Neutrophil (primary cell): ENCODE measurements around the gene MIB1.

Source experiments
- H3K27ac ChIP-seq: fragments of 200-600 bp; sonication (generic); 2 replicates; pipeline ENCODE4 v1.5.1; 2016; ENCODE audit warnings: mild to moderate bottlenecking, moderate library complexity
- H3K27me3 ChIP-seq: fragments of 200-600 bp; sonication (generic); 2 replicates; pipeline ENCODE4 v1.6.0; 2016; ENCODE audit warnings: mild to moderate bottlenecking
- H3K36me3 ChIP-seq: fragments of 200-600 bp; sonication (generic); 2 replicates; pipeline ENCODE4 v1.5.1; 2017
- H3K4me1 ChIP-seq, 2 experiments: fragments of 200-600 bp in 1 of 2; sonication (generic) in 1 of 2; 1 replicate in 1 of 2; 2 replicates in 1 of 2; pipeline versions ENCODE4 v1.5.1 to v1.6.1; 2013 to 2016; ENCODE audit warnings: low read depth in 1 of 2, low read length in 1 of 2, mild to moderate bottlenecking in 1 of 2, moderate library complexity in 1 of 2; ENCODE audit not compliant: control insufficient read depth in 1 of 2, insufficient read depth in 1 of 2
- H3K4me3 ChIP-seq, 2 experiments: fragments of 200-600 bp in 1 of 2; sonication (generic) in 1 of 2; 1 replicate in 1 of 2; 2 replicates in 1 of 2; pipeline ENCODE4 v1.5.1; 2013 to 2016; ENCODE audit warnings: low read depth in 1 of 2, low read length in 1 of 2, mild to moderate bottlenecking in 1 of 2, moderate library complexity in 1 of 2
- H3K9me3 ChIP-seq: fragments of 200-600 bp; sonication (generic); 2 replicates; pipeline ENCODE4 v1.5.1; 2016
- CTCF ChIP-seq: fragments of 200-600 bp; sonication (generic); IDR thresholded peaks from 2 replicates; pipeline ENCODE4 v1.5.1; 2016; ENCODE audit warnings: antibody characterized with exemption

Gene MIB1

DNA sequence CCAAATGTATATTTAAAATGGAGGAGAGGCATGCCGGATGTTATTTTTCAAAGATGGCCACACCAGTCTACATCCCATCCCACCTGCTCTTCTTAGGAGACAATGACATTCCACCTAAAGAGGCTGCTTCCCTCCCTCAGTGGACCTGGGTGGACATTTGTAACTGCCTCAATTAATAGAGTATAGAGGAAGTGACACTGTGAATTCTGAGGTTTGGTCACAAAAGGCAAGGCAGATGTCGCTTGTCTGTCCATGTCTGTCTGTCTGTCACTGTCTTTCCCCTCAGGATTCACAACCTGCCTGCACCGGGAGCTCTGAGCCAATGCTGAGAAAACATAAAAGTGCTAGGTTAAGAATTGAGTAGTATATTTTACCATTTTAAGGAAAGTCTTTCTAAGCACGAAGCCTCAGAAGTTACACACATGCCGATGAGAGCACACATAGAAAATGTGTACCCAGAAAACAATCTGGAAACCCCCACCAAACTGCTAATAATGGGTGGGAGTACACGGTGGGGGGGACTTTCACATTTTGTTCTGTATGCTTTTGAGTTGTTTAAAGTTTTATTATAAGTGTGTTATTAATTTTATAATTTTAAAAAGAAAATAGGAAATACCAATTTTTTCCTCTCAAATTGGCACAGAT, 21.0 kb downstream of the MIB1 start:
- Histone ChIP-seq H3K27ac (no peak overlapping the region), H3K27me3 (no peaks in the 10 kb centered on the region), H3K36me3 (peaks cover 11% of the 10 kb centered on the region), H3K9me3 (no peaks in the 10 kb centered on the region), H3K4me3 (no peak overlapping the region), H3K4me1 (peaks cover 6 to 10% of the 10 kb centered on the region in 2 experiments)
- TF ChIP-seq CTCF, result no peak

DNA sequence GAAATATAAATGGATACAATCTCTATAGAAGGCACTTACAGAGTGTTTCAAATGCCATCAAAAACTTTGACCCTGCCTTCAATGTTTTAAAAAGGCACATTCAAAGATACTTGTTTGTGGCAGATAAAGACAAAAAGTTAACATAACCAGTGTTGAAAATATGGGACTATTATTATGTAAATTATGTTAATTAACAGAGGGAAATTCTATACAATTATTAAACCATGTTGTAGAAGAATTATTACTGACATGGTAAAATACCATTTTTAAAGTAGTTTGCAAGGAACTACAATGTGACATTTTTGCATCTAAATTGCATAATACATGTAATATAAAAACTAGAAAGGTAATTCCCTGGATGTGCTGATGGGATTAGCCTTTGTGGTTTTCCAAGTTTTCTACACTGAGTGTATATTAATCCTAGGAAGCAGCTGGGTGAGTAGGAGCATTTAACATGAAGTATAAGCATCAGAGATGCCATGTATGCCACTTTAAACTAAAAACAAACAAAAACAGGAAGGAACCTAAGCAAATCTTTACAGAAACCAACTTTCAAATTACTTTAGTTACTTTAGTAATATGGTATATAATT, 21.7 kb downstream of the MIB1 start:
- TF ChIP-seq CTCF, result no peak
- Histone ChIP-seq H3K4me3 (no peak overlapping the region), H3K9me3 (no peaks in the 10 kb centered on the region), H3K27ac (no peak overlapping the region), H3K27me3 (no peaks in the 10 kb centered on the region), H3K36me3 (peaks cover 15% of the 10 kb centered on the region), H3K4me1 (peaks cover 6 to 10% of the 10 kb centered on the region in 2 experiments)

DNA sequence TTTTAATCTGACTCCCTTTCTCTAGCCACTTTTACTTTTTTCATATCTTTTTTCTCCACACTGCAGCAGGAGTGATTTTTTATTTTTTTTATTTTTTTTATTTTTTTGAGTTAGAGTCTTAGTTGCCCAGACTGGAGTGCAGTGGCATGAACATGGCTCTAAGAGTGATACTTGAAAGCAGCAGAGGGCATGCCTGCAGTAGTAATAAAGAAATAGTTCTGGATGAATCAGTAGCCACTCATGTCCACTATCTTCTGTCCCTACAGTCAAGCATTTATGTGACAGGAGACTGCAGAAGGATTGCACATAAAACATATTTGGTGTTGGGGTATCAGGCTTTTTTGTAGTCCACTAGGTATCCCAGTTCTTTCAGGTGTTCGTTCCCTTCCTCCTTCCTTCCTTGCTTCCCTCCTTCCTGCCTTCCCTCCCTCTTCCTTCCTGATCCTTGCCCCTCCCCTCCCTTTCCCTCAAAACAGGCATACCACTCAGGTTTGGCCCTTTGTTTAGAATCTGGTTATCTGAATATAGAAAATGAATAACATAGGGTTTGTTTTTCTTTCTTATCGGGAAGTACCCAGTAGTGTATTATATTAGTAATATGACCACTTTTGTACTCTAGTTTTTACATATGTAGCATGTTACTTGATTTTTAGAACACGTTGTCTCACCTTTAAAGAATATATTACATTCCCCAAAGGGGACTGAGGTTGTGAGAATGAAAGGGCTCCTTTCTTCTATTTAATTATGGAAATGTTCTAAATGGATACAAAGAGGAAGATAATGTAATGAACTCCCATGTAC, 23.5 kb downstream of the MIB1 start:
- TF ChIP-seq CTCF, result no peak
- Histone ChIP-seq H3K4me1 (peaks cover 6 to 10% of the 10 kb centered on the region in 2 experiments), H3K4me3 (no peak overlapping the region), H3K36me3 (peaks cover 29% of the 10 kb centered on the region), H3K27me3 (no peaks in the 10 kb centered on the region), H3K9me3 (no peaks in the 10 kb centered on the region), H3K27ac (no peak overlapping the region)

- Histone ChIP-seq H3K27ac (no peak overlapping the region), H3K36me3 (peaks cover 42% of the 10 kb centered on the region)
Observed at GRCh38 chr18:21769206-21769605, 28.6 kb downstream of the MIB1 start.

GRCh38 chr18:21774722-21775121, 34.1 kb downstream of the MIB1 start:
- no peak overlapping the region for H3K27ac ChIP-seq
- H3K4me1 ChIP-seq, result no peaks in the 10 kb centered on the region
- H3K4me3 ChIP-seq, result no peak overlapping the region
- no peaks in the 10 kb centered on the region for H3K9me3 ChIP-seq
- H3K27me3 ChIP-seq, result no peaks in the 10 kb centered on the region
- H3K36me3 ChIP-seq, result peaks cover 25% of the 10 kb centered on the region
- no peak for TF ChIP-seq CTCF

More at GRCh38 chr18:21769206-21769605, 28.6 kb downstream of the MIB1 start:
- H3K4me1 ChIP-seq, result peaks cover 0 to 3% of the 10 kb centered on the region in 2 experiments
- H3K4me3 ChIP-seq, result no peak overlapping the region
- TF ChIP-seq CTCF, result no peak
- no peaks in the 10 kb centered on the region for H3K27me3 ChIP-seq
- no peaks in the 10 kb centered on the region for H3K9me3 ChIP-seq
